ENCODE measurements around the gene CDK11B.
A peak's percentile ranks its signal among the peaks of the same experiment; 100 is the strongest.
"Not testable (repeated sequence)": the region's sequence is repeated elsewhere in the genome, so short reads cannot be mapped to it uniquely, and the experiment has no call there.

CDK11B gene

DNA sequence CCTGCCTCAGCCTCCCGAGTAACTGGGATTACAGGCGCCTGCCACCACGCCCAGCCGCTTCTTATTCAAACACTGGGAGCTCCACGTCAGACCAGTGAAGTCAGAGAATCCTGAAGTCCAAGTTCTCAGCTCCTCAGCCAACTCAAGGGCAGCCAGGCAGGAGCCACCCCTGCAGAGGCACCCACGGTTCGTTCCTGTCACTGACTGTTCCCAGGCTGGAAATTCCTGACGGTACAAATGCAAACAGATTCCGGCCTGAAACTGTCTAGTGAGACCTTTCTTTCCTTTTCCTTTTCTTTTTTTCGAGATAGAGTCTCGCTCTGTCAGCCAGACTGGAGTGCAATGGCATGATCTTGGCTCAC is 22.1 kb upstream of the CDK11B start:
- no peak for DNase-seq

DNA sequence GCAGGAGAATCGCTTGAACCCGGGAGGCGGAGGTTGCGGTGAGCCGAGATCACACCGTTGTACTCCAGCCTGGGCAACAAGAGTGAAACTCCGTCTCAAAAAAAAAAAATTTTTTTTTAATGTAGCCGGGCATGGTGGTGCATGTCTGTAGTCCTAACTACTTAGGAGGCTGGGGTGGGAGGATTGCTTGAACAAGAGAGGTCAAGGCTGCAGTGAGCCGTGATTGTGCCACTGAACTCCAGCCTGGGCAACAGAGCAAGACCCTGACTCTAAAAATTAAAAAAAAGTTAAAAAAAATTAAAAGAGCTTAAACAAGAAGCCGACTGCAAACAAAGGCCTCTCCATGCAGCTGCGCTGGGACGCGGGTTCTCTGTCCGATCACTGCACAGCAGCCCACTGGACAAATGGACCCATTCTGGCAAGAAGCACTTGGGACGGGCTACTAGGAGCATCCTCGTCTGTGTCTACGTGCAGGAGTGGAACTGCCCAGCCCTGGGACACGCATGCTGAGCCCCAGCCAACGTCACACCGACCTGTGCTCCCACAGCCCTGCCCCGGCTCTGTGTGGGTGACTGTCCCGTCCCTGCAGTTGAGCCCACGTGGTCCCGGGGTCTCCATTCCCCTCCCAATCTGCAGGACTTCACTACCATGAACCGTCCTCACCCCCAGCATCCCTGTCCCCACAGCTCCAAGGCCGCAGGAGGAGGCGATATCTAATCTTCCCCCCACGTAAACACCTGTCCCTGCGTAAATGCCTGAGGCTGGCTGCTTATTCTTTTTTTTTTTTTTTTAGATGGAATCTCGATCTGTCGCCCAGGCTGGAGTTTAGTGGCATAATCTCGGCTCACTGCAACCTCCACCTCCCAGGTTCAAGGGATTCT is 21.5 kb upstream of the CDK11B start:
- DNase-seq: no peak

DNA sequence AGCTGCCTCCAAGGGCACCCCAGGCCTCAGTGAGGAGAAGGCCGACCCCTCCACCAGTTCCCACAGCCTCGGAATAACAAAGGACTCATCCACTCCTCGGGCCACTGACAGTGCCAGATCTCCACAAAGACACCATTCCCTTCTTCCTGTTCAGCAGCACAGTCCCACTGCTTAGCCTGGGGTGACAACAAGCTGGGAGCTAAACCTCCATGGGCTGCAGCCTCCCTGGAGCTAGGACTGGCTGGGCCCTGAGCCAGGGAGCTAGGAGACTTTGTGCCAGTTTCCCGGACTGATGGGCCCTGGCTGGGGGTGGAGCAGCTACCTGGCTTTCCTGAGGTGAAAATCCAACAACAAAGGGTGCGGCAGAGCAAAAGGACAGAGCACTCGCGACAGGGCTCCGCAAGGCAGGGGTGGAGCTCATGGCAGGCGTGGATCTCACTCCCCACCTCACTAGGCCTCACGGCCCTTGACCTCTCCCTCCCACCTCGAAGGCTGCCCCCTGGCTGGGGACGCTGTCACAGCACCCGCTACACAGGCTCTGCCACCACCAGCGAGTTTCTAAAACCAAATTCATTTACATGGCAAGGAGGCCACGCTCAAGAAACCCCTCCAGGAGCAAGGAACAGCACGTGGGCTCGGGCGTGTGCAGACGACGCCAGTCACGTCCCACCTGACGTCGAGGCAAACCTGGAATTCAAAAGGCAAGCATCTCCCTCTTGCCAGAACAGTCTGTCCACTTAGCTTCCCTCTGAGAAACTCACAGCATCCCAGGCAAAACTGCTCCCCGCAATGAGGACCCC is 20.0 kb upstream of the CDK11B start:
- peak; percentile 56 for DNase-seq

DNA sequence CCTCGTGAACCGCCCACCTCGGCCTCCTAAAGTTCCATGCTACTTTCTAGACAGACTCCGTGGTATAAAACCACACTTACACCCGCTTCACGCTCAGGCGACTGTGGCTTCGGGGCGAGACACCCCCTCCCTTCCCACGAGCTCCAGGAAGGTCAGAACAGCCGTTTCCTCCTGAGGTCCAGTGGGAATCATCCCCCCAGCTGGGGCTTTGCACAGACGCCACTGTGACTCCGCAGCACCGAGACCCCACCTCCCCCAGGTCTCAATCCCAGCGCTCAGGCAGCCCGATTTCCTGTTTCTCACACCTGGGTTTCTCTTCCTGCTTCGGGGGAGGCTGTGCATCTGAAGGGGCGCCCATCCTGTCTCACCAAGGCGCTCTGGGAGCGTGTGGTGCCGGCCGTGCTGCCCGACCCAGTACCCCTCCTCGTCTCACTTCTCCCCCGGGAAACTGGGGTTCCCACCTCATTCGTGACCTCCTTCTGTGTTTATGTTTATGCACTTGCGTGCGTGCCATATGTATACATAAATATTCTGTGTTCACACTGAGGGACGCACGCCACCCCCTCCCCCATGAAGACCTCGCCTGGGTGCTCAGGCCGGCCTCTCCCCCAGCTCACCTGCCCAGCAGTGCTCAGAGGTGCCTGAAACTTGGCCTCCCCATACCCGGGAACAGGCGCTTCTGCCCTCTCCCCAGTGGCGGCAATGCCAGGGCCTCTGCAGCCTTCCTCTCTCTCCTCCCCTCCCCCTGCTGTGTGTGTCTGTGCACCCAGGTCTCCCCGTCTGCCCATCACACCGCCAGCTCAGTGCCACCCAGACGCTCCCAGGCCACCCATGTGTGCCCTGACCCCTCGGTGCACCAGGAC is 19.1 kb upstream of the CDK11B start:
- DNase-seq: peak; percentile 58

DNA sequence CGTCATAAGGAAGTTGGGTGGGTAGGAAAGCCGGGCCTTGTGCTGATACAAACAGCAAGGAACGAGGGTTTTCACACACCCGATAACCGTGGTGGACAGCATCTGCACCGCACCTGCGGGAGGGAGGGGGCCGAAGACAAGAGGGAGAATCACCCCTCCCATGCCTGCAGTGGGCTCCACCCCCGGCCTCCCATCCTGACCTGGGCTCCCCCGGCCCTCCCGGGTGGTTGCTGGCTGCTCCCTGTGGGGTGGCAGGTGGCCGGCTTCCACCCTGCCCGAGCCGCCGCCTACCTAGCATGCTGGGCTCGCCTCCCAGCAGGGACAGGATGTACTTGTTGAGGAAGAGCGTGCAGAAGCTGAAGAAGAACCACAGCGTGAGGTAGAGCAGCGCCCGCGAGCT is 17.3 kb upstream of the CDK11B start:
- DNase-seq: not testable (repeated sequence)

DNA sequence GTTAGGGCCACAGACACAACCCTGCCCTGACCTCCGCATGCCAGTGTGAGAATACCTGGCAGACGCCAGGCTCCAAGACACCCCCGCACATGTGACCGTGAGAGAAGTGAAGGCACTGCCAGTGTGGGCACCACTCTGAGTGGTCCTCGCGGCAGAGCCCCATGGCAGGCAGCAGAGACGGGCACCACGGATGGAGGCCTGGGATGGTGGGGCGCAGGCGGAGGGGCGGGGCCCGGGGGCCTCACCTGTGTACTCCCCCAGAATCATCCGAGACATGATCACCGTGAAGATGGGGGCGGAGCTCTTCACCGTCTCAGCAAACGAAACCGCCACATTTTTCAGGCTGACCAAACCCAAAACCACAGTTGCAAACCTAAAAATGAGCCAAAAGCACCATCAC is 16.4 kb upstream of the CDK11B start:
- DNase-seq: not testable (repeated sequence)

DNA sequence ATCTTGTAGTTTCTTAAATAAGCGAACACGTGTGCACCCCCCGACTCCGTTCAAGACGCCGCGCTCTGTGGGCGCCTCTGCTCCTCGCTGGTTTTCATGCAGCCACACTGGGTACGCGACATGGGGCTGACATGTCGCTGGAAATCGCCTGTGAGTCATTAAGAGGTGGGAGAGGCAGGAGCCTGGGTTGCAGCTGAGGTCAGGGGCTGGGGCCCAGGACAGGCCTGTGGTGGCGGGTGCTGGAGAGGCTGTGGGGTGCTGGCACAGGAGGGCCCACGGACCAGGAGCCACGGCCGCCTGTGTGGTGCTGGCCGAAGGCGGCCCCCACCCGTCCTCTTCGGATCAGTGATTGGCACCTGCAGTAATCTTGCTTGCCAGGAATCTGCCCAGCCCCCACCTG is 16.0 kb upstream of the CDK11B start:
- DNase-seq: not testable (repeated sequence)

DNA sequence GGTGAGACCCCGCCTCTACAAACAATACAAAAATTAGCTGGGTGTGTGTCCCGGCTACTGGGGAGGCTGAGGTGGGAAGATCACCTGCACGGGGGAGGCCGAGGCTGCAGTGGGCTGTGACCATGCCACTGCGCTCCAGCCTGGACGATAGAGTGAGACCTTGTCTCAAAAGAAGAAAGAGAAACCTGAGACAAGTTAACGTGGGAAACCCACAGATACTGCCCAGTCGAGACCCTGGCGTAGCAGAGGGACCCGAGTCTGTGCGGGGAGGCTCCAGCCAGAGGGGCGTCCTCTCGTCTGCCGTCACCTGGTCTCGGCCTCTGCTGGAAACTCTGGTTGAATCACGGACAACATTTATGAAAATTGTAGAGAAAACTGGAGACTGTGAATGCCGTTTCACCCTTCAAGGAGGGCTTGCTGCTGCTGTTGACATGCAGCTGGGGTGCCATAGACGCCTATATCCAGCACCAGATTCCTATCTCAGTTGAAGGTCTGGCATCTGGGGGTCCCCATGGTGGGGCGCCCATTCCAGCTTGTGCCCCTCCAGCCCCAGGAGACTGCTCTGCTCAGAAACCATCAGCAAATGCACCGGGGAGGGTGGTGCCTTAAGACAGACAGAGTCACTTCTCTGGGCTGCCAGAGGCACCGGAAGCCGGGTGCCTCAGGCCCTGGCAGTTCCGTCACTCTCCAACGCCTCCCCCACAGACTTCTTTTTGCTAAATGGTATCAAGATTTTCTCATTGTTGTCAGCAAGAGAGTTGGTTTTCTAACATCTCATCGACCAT is 13.6 kb upstream of the CDK11B start:
- DNase-seq: no peak

DNA sequence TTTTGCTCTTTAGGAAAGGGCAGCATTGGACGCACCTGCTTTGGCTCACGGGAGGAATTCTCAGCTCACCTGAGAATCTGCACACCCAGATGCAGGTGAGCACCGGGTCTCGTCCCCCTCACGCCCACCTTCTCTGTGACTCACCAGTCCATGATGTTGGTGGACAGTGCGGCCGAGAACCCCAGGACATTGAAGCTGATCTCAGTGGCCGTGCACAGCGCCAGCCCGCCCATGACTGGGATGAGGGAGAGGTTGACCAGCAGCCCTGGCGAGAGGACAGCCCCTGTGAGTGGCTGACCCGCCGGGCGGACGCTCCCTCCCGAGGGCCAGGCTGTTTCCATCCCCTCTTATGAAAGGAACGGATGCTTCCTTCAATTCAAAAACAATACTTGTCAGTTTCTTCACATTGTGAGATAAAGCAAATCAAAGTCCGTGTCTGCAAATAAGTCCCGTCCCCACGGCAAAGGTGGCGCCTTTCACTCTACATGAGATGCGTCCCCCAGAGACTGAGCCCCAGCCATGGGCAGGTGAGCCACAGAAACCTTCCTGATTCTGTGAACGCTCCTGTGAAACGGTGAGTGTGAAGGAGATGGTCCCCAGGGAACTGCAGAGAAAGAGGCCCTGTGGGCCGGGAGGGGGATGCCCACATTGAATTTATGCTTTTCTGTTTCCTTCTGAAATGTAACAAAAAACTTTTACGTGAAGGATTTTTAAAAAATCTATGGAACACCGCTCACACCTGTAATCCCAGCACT is 12.7 kb upstream of the CDK11B start:
- no peak for DNase-seq

DNA sequence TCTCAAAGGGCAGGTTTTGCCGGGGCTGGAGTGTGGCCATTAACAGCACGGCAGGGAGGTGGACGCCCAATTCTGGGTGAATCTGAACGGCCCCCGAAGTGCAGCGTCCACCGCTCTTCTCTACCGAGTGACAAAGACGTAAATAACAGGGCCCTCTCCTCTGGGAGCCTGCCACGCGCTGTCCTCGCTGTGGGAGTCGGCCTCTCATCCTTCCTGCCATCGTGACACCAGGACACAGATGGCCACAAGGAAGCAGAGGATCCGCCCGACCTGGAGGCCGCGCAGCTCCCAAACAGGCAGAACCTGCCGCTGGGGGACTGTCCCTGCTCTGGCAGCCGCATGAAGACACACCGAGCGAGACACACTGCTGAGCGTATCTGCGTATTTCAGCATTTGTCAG is 12.1 kb upstream of the CDK11B start:
- no peak for DNase-seq

DNA sequence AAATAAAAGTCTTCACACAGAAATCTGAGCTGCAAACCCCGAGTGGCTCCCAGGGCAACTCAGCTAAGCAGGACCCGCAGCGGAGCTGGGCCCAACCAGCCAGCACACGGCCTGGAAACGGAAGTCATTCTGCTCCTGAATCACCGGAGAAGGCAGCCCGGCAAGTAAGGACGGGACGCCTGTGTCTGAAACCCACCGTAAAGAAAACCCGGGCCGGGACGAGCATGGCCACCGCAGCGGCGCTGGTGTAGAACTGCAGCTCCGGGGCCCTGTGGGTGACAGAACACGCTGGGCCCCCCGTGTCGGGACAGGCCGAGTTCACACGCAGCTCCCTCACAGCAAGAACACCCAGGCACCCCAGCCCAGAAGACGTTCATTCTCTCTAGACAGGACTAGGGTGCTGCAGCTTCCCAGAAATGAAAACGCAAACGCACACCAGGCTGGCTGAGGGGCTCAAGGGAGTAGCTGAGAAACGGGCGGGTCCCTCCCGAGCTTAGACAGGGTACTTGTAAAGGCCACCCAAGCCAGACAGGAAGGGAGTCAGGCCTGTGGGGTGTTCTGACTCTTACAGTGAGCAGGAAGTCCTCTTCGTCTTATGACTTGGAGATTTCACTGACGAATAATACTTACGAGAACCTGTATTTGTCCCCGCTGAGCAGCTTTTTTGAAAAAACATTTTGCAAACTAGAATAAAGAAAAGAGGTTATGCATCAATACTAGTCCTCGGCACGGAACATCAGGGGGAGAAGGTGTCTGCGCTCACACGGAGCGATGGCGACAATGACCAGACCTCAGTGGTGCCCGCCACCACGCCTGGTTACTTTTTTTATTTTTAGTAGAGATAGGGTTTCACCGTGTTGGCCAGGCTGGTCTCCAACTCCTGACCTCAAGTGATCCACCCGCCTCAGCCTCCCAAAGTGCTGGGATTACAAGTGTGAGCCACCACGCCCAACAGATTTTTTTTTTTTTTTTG is 10.9 kb upstream of the CDK11B start:
- no peak for DNase-seq

DNA sequence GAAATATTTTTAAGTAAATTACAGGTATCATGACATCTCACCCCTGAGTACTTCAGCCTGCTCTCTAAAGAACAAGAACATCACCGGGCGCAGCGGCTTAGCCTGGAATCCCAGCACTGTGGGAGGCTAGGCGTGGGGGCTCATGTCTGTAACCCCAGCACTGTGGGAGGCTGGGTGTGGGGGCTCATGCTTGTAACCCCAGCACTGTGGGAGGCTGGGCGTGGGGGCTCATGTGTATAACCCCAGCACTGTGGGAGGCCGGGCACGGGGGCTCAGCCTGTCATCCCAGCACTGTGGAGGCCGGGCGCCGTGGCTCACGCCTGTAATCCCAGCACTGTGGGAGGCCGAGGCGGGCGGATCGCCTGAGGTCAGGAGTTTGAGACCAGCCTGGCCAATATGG is 7.7 kb upstream of the CDK11B start:
- no peak for DNase-seq

DNA sequence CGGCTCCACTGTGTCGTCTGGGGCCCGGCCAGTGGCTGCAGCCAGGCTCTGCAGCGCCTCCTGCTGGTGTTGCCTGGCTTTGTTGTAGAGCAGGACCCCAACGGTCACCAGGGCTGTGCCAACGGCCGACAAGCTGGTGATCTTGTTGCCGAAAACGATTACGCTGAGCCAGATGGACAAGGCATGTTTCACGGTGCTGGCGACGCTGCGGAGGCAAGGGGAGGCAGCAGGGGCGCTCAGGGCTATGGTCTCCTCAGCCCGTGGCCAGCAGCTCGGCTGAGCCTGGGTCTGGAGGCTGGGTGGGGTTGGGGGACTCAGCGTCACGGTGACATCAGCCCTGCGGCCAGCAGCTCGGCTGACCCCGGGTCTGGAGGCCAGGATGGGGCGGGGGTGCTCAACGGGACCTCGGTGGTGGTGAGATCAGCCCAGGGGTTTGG is 7.0 kb upstream of the CDK11B start:
- peak; percentile 29 for DNase-seq

DNA sequence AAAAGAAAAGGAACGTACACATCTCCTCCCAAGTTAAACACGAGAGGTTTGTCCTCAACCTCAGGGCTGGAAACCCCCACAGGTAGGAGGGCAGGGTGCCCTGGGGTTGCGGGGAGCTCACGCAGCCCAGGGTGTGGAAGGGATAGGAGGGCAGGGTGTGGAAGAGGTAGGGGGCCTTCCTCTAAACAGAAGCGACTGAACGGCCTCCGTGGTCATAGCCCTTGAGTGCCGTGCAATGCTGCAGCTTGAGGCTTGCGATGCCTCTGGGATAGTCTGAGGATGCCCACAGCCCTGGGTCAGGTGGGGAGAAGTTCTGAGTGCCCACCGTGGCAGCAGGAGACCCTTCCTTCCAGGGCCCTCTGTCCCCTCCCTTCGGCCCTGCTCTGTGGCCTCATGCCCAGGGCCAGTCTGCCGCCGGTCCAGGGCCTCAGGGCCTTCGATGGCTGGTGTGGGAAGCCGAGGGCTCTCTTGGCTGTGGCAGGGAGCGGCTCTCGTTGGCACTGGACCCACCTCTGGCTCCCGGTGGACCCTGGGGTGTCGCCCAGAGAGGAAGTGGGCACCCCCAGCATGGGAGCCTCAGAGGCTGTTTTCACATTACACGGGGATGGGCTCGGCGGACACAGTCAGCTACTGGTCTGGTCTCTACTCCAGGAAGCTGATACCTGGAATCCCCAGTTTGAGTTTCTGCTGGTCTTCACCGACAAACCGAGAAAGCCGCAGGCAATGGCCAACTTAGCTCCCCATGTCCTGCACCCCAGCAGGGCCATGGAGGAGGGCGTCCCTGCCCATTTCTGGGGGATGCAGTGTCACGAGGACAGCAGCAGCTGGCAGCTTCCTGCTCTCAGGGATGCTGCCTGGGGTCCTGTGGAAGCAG is 6.4 kb upstream of the CDK11B start:
- DNase-seq: no peak

DNA sequence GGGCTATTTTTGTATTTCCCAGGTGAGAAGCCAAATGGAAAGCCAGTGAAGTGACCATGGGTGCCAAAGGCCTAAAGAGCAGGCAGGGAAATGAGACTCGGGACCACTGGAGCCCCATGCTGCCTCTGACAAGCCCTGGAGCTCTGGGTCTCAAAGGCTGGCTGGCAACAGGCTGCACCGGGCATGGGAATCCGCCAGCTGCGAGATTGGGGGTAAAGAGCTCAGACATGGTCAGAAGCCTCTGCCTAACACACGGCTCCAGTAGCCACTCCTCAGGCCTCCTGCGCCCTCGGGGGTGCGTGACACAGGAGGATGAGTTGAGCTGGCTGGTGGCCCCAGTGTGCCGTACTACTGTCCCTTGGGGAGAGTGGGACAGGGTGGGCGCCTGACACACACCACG is 5.5 kb upstream of the CDK11B start:
- not testable (repeated sequence) for DNase-seq

DNA sequence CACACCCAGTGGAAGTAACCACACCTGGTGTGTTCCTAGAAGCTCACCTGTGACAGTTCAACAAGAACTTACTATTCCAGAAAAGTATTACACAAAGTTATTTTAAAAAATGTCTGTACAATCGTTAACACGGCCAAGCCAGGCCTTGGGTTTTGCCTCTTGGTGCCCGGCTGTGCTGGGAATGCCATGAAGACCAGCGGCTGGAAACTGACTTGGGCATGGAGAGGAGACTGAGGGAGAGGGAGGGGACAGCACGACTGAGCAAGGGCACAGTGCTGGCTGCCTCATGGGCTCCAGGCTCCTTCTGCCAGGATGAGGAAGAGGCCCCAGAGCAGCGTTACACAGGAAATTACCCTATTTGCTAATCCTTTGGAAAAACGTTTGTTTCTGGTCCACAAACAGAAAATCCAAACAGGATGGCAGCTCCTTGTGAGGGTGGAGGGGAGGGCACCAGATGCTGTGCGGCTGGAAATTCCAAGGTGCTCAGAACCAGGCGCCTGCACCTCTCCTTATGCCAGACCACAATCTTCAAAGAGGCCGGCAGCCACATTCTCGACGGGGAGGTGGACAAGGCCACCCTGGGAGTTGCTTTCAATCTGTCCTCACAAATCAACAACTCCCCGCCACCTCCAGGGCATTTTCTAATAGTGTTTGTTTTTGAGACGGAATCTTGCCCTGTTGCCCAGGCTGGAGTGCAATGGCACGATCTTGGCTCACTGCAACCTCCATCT is 4.2 kb upstream of the CDK11B start:
- DNase-seq: not testable (repeated sequence)

DNA sequence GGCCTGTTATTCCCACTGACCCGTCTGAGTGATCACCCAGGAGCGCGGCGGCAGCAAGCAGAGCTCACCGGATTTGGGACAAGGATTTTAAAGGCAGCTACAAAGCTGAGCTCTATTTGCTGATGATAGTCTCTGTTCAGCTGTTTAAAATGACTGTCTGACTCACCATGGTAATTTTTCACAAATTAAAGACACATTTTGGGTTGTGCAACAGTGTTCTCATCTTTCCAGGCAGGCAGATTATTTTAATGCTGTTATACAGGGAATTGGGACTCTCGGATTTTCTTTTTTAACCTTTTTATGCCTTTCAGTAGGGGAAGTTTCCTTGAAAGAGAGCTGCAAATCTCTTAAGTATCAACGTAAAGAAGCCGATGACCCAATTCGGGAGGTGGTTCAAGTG is 3.6 kb upstream of the CDK11B start:
- not testable (repeated sequence) for DNase-seq

DNA sequence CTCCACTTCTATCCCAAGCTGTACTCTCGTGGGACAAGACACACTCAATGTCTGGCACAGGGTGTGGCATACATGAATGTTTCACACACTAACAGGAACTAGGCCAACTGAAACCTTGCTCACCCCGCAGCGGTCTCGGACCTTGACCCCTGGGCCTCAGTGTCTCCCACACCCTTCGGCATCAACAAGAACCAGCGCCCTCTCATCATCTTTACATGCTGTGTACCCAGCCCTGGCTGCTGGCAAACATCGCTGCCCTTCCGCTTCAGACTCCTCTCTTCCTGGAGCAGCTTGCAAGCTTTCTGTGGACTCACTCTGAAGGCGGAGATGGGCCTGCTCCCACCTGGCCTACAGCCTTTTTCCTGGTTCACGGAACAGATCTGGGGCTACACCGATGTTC is 10.5 kb downstream of the CDK11B start:
- DNase-seq: not testable (repeated sequence)
